Heart left ventricle (tissue), 13 donors: ENCODE measurements around the gene NKAIN2.
A peak's percentile ranks its signal among the peaks of the same experiment; 100 is the strongest.

Experiments used
- CTCF ChIP-seq, 12 donors: fragments of 200-600 bp; sonication (generic) in 4 of 12; IDR thresholded peaks; one replicate each; pipeline versions ENCODE4 v1.5.0 to v1.8.0; 2018 to 2022; ENCODE audit warnings: antibody characterized with exemption in 12 of 12, mild to moderate bottlenecking in 5 of 12
- POLR2A ChIP-seq, 2 donors: fragments of 450-650 bp; IDR thresholded peaks; one replicate each; pipeline ENCODE4 v1.6.1; 2017; ENCODE audit warnings: antibody characterized with exemption in 2 of 2, mild to moderate bottlenecking in 2 of 2, moderate library complexity in 2 of 2
- donor health status: ischemic (EF 13 %, LVEDD 7.1; RV severe dilation, severe dysfunction).
- donor health status: DM: no; HTN: yes; CAD: no.
- donor health status: DM: no; HTN: no; CAD: no.
- donor health status: ischemic (EF 25% LVEDD 6.9; RV normal size, moderate dysfunction).
- donor health status: ischemic (EF 25% LVEDD 5.7; RV mildly dilated, moderate dysfunction).
- donor health status: ischemic (EF 35%, LVEDD 5.7; RV mildly dilated, moderate dysfunction).
- donor health status: nonischemic (EF 11% LVEDD 7.7; RV severe dilation, severe dysfunction).
- donor health status: DM: yes; HTN: yes; CAD: no.
- donor health status: PGD.
- donor health status: ischemic (EF 29% LVEDD 5.4; RV normal size, mild dysfunction).
- donor health status: nonischemic (EF 23%, LVEDD 6.1; RV moderate dilation, normal function).

- TF ChIP-seq CTCF (IDR thresholded peaks at IDR 0.05), result peak; percentile 68 to 90 (median 82)
- no peak for TF ChIP-seq POLR2A (IDR thresholded peaks at IDR 0.05)
Observed at GRCh38 chr6:123802697-123803503, 765 bp upstream of the NKAIN2 start.
